GM12872 (cell line): ENCODE results near the gene CLEC20A.

Source experiments
- TF ChIP-seq, protein P1 (sequence below): IDR thresholded peaks from 3 replicates; pipeline ENCODE4 v1.5.1; 2011; ENCODE audit warnings: low read depth, mild to moderate bottlenecking, low read length, moderate library complexity; ENCODE audit not compliant: insufficient read depth

The CLEC20A gene

DNA sequence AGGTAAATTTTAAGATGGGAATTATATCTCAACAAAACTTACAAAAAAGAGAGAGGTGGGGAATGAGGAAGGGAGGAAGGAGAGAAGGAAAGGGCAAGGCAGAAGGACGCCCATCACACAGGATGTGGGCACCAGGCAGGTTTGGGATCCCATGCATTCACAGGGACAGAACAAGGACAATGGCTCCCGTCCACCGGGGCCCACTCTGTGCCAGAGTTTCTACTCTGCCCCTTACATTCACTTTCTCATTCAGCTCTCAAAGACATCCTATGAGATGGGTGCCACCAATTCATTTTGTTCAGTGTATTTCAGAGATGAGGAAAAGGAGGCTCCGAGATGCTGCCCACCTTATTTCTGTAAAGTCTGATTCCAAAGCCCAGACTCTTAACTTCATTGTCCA lies 7.4 kb downstream of the CLEC20A start:
- TF ChIP-seq, protein P1, sequence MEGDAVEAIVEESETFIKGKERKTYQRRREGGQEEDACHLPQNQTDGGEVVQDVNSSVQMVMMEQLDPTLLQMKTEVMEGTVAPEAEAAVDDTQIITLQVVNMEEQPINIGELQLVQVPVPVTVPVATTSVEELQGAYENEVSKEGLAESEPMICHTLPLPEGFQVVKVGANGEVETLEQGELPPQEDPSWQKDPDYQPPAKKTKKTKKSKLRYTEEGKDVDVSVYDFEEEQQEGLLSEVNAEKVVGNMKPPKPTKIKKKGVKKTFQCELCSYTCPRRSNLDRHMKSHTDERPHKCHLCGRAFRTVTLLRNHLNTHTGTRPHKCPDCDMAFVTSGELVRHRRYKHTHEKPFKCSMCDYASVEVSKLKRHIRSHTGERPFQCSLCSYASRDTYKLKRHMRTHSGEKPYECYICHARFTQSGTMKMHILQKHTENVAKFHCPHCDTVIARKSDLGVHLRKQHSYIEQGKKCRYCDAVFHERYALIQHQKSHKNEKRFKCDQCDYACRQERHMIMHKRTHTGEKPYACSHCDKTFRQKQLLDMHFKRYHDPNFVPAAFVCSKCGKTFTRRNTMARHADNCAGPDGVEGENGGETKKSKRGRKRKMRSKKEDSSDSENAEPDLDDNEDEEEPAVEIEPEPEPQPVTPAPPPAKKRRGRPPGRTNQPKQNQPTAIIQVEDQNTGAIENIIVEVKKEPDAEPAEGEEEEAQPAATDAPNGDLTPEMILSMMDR: no peak

DNA sequence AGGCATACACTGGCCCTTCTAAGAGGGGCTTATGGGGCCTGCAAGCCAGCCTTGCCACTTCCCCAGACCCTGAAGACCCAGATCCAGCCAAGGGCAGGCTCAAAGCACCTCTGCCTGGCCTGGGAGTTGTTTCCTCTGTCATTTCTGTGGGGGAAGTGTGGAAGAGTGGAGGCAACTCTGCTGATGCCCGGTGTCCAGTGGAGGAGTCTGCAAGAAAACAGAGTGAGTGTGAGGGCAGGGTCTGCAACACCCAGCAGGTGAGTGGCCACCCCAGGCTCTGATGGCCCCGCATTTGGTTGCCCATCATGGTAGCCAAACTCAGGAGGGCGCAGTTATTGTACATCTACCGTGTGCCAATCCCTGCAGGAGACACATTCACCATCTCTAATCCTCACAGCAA lies 8.4 kb downstream of the CLEC20A start:
- TF ChIP-seq, protein P1: no peak

DNA sequence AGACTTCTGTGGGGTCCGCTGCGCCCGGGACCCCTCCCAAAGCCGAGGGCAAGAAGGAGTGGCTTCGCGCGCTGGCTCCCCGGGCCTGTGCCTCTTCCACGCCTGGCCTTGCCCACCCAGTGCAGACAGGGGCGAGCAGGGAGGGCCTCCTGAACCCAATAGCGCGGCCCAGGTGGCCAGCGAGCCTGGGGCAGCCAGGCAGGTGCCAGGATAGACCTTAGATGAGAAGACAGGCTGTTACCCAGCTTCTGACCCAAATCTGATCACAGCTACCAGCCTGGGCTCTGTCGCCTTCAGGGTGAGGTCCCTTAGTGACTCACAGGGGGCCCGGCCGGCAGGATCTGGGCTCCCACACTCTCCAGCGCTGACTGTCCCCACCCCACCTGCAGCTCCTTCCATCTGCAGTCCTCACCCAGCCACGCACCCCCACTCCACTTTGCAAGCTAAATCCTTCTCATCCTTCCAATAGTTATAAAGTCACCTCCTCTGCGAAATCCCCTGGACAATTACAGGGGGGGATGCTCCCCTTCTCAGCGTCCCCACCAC lies 9.6 kb downstream of the CLEC20A start:
- TF ChIP-seq, protein P1: no peak

DNA sequence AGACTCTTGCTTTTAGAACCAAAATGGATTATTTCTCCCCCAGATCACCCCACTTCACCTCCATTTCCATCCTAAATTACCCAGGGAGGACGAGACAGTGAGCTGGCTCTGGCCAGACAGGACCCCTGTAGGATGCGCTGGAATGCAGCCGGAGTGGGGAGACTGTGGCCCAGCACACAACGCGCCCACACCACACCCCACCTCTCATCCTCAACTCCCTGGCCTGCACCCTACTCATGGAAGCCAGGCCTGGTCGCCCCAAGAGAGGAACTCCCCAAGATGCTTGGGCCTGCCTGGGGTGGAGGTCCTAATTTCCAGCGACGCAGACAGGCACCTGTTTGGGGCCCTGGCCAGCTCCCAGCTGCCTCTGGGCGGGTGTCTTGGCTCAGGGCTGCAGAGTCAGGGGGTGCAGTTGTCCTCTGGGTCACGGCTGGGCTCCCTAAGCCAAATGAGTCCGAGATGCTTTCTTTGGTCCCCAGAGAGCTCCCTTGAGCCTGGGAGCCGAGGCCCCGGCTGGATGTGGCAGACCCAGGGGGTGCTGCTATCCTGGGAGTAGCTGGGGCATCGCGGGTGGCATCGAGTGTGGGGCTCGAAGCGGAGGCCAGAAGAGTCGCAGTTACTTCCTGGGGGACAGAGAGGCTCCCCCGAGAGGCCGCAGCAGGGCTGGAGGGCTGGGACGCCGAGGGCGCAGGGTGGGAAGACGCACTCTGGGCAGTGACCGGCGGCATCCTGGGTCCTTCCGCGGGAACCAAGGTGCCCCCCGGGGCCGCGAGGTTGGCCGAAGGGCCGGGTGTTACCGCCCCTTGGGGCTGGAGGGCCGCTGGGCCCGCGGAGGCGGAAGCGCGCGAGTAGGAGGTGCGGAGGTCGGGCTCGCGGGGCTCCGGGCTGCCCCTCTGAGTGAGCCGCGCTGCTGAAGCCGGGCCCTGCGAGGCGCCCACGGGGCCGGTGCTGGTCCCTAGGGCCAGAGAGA lies 10.4 kb downstream of the CLEC20A start:
- TF ChIP-seq, protein P1: no peak

DNA sequence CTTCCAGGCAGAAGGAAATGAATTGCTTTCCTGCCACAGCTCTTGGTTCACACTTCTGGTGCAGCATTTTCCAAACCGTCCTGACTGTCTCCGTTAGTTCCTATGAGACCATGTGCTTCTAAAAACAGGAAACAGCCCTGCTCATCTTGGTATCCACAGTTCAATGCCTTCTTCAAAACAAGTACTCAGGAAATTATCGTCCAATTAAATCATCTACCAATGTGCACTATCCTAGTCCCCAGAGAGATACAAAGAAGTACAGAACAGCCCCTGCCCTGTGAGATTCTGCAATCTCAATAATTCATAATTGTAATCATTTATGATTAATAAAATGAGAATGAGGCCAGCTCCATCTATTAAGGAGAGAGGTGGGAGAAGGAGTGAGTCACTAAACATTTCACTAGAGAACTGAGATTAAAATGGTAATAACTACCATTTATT lies 11.2 kb downstream of the CLEC20A start:
- TF ChIP-seq, protein P1: no peak

DNA sequence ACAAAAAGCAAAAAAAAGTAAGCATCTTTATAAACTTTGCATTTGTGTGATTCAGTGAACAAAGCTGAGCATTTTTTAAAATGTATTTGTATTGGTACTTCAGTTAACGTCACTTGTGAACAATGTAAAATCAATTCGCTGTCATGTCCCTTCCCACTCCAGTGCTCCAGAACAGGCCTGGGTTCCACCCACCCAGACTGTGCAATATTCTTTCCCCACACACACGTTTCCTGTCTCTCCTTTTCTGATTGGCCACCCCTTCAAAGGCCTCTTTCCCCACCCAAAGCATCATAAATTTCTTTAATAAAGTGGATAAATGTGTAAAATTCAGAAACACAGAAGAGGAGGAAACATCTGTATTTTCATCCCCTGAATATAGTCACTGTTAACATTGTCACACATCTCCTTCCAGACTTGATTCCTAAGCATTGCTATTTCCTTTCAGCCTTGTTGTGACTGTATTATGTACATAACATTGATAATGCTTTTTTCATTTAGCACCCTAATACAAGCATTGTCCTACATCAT lies 12.0 kb downstream of the CLEC20A start:
- TF ChIP-seq, protein P1: no peak

DNA sequence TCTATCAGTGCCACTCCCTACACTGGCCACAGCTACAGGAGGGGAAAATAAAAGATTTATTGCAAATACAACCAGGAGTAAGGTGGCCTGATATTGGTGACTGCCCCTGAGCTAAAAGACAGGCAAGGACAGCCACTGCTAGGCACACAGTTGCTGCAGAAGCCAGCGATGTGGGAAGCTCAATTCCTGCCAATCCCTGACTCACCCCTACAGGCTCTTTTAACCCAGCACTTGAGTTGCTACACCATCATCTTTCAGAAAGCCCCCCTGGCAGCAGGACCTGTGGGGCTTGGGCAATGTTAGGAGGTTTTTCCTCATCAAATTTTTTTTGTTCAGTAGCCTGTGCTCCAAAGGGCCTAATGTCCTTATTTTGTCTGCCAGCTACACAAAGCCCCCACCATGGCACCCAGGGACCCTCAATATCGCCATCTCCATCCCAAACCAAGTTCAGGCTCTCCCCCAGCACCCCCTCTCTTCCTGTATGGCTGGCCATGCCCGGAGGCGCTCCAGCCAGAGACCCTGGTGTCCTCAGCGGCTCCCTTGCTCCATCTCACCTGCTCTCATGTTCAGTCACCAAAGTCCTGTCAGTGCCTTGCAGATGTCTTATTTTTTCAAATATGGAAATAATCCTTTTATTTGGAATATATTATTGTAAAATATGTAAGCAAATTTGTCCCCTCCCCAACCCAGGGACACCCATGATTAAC lies 13.4 kb downstream of the CLEC20A start:
- TF ChIP-seq, protein P1: no peak
